T1000 (cell line): ENCODE results near the gene ARHGAP15.

Experiments
- DNase-seq: peaks from one replicate; lab custom pipeline; 2025; ENCODE audit warnings: mixed read lengths; lab: John Stamatoyannopoulos, UW

Gene ARHGAP15

DNA sequence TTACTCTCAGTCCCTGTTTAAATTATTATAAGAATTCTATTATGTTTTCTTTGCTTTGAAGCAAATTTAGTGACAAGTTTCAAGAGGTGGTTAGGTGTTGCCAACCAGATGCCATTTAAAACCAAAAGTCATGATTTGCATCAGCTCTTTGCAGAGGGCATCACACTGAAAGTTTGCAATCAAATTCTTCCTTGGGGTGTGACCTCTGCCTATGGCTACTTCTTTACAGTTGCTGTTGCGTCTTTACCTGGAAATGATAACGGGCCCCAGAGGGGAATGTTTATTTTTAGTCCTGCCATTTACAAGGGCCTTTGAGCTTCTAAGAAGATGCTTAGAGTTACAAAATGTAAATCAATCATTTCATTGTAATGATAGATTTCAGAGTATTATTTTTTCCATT is 561.0 kb downstream of the ARHGAP15 start:
- DNase-seq, result no peak

DNA sequence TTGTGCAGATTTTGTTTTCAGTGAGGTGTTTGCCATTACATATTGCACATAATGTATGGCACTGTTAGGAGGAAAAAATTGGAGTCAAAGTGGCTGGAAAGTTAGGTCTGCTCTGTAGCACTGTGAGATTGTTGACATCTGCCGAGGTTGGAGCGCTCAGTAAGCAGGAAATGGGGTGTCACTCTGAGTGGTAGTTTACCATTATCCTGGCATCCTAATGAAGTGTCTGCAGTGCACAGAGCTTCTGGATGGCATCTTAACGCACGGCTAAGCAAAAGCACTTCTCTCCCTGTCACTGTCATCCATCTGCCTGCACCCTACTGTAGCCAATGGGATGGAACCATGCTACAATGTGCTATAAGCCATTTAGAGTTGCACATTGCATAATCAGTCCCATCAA is 561.9 kb downstream of the ARHGAP15 start:
- DNase-seq, result no peak

DNA sequence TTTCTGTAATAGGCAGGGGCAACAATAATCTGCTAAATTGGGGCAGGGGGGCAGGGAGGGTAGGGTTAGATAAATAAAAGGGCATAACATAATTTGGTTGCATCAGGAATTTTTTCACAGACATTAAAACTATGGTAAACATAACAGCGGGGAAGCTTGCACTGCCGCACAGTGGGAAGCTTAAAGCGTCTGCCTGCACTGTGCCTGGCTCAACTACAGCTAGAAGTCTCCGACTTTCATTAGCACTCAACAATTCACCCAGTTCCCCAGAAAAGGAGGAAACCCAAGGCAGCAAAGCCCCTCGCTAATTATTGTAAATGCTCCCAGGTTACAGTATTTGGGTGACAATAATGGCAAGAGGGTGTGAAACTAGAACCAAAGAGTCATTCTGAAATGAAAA is 562.9 kb downstream of the ARHGAP15 start:
- no peak for DNase-seq

DNA sequence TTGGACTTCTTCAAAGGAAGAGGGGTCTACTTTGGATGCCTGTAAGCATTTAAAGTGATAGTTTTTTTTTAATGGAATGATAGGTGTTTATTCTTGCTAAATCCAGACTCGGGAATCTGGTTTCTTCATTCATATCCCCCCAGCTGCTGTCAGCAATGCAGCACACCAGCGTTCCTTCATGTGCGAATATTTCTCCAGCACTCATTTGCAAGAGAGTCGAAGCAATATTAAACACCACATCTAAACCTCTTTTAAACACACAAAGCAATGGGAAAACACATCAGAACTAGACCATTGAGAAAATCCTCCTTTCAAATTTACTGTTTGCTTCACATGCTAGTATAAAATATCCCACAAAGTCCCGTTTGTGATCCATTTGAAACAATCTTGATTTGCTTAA is 563.7 kb downstream of the ARHGAP15 start:
- DNase-seq, result no peak

DNA sequence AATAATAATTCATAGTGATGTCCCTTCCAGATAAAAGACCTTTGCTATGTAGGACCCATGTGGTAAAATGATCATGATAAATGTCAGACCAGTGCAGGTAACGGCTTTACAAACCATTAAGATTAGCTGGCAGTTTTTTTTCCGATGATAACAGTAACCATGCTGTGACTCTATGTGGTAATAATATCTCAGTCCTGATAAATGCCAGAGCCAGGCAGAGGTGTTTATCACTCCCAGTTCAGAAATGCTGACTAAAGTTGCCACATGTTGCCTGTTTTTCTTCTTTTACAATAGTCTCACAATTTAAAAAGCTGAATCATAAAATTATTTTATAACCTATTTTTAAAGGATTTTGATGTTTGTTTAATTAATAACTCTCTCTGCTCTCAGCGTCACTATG is 565.1 kb downstream of the ARHGAP15 start:
- no peak for DNase-seq

DNA sequence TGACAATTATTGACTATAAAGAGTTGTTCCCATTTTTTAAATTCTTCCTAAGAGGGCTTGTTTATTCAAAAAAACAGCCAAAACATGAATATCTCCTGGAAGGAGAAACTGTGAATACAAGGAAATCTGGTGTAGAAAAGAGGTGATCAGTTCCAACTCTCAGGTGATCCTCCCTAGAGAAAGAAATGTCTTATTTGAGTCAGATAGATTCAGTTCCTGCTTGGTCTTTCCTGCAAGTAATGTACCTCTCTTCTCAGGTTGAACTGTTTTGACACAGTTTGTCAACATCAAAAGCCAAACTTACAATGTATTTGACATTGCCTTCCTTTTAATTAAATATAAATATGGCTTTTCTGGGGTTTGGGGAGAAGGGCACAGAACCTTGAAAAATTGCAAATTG is 567.4 kb downstream of the ARHGAP15 start:
- no peak for DNase-seq

DNA sequence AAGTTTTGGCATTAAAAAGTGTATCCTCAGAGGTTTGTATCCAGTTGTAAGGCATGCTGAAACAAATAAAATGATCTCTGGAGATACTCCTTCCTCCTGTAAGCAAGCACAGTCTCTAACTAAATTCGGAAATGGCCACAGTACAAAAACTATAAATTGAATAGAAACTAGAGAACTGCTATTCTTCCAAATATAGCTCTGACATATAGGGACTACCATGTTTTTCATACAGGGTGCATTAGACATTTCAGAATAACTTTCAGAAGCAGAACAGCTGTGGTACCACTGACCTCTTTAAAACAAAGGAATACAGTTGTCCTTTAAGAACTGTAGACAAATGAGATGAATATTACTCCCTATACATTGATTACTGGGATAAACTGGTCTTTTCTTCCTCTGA is 568.5 kb downstream of the ARHGAP15 start:
- no peak for DNase-seq

DNA sequence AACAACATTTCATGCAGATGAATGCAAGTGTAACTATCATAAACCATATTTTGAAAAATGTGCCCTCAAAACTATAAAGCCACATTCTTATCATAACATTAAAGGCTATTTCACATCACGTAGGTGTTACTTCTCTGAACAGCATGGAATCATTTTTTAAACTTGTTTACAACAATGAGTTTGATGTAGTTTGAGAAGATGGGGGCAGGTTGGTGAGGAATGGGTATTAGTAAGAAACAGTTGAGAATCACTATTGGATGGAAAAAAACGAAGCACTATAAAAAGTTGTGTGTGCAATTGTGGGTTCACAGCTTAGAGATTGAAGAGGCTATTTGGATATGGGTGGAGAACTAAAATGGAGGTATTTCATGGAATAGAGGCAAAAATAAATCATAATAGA is 569.1 kb downstream of the ARHGAP15 start:
- no peak for DNase-seq

DNA sequence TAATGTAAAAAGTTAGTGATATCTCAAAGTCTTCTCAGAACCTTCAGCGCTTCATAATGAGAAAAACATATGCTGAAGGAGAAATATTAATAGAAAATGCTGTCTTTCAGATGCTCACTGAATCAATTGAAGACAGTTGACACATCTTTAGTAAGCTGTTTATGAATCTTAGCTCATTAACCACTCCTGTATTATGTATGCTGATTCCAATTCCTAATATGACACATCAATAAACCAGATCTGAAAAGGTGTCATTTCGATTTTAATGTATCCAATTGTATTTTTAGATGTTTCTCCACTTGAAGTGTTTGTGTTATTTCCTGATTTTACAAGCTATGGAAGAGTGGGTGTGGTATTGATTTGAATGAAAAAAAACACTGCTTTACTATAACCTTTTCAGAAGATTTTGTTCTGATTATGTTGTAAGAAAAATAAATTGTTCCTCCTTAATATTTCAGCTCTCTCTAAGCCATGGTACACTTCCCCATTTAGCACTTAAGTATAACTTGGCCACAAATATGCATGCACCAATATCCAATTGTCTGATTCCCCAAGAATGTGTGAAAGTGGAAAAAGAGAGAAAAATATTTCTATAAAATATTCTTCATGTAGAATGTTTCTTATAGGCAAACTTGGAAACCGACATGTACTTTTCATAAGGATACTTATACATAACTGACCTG is 569.8 kb downstream of the ARHGAP15 start:
- DNase-seq, result no peak

DNA sequence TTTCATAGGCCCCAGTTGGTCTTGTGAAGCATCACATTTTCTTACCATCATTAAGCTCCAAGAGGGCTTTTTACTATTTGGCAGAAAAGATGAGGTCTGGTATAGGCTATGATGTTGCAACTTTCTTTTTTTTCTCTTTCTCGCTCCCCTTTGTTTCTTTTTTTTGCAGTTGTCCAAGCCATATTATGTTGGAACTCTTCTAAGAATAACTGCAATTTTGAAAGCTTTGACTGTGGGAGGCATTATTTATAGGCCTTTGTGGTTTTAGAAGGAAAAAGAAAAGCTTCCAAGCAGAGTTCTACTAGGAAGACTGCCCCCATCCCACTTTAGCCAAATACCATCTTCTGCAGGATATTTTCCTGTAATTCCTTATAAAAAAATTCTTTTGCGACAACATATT is 571.6 kb downstream of the ARHGAP15 start:
- DNase-seq, result no peak

DNA sequence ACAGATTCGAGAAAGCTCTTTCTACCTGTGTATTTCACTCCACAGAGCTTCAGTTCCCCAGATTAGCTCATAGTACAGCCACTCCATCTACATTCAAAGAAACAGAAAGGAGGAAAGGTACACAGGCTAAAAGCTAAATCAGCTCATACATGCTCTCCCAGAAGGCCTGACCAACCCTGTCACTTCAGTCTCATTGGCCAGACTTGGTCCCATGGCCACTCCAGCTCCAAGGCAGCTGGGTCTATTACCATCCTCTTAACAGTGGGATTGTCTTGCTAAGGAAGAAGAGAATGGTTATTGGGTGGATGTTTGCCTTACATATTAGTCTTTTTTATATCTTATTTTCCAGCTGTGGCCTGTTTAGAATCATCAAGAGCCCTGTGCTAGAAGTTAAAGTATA is 572.6 kb downstream of the ARHGAP15 start:
- DNase-seq, result no peak

DNA sequence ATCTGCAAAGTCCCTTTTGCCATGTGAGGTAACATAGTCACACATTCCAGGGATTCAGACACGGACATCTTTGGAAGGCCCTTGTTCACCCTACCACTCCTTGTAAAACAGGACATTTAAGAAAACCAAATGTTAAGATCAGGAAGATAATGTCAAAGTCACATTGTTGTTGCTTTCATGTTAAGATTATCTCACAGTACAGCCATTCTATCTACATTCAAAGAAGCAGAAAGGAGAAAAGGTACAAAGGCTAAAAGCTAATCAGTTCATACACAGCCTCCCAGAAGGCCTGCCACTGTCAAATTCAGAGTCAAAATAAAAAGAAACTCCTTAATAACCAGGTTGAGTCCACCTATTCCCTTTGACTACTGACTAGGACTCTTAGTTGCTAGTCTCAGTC is 573.7 kb downstream of the ARHGAP15 start:
- no peak for DNase-seq

DNA sequence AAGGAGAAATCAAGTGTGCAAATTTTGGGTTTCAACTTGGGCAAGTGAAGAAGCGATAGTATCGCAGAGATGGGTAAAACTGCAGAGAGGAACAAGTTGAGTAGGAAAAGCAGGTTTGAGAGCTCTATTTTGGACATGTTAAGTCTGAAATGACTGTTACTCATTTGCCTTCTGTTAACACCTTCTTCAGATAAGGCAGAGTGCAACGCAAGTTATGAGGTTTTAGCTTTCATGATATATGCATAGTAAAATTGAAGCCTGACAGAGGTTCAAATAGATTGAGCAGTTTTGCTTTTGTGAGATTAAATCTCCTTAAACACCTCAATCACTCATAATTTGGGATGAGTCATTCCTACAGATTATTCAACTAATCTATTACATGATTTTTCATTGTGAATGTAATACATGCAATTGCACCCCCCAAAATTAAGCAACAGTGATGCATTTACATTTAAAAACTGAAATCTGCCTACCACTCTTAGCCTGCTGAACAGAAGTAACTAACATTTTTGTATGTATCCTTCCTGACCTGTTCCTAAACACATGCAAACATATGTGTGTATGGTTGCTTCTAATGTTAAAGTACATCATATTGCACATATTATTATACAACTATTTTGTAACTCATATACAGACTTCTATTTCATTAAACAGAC is 575.4 kb downstream of the ARHGAP15 start:
- DNase-seq, result no peak

DNA sequence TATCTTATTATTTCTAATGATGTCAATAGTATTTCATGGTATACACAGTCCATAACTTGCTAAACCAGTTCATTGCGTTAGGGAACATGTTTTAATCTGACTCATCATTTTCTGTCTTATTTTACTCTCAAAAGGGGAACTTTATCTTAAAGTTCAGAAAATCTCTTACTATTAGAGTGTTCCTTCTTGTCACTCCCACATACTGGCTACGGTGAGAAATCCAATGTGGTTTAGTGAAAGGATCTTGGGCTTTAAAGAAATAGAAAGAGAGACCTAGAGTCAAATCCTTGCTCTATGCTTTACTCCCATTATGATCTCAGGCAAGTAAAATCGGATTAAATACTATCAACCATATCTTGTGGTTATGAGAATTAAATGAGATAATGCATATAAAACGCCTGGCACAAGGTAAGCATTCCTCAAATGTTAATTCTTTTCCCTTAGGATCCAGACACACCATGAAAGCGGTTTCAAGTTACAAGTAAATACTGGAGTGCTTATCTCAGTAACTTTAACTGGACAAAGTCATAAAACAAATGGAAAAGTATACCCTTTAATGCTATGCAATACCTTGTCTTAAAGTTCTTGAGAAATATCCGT is 576.0 kb downstream of the ARHGAP15 start:
- no peak for DNase-seq

DNA sequence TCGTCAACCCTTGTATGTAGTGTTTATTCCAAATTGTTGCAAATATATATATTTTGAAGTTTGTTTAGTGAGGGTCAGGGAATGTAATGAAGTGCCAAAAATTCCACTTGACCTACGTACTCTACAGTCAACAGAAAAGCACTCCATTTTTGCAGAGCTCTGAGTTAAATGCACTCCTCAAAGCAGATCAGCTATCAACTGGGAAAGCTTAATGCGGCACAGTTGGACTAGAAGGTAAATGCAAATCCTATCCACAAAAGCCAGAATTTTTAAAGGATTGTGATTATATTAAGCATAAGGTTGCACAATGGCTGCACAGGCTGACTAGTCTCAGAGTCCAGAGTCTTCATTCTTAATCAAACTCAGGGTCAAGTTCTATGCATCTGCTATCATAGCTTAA is 577.1 kb downstream of the ARHGAP15 start:
- DNase-seq, result no peak

DNA sequence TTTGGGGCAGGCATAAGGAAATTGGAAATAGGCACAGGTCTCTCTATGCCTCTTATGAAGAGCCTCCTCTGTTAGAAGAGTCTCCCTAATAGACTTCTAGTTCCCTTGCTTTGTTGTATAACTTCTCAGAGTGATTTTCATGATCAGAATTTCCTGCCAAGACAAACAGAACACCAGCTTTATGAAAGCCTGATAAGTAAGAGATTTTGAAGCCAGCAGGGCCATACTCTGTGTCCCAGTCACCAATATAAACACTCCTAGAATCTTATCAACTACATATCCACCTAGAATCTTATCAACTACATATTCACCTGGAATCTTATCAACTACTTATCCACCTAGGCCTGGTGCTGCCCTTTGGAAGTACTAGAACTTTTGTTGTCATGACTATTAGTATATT is 579.5 kb downstream of the ARHGAP15 start:
- DNase-seq, result no peak

DNA sequence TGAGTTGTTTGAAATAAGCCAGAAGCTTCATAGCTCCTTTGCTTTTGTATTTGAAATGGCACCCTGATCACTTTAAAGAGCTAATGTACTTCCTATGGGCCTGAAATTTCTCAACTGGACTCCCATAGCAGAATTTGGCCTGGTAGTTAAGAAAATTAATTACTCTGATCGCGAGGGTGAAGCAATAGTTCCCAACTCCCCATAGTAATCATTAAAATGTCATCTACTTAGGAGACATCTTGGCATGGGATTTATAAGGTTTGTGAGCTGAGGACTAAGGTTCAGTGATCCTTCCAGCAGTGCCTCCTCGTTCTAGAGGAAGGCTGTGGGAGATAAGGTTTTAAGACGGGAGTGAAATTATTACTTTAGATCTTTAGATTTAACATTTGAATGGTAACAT is 581.0 kb downstream of the ARHGAP15 start:
- no peak for DNase-seq

DNA sequence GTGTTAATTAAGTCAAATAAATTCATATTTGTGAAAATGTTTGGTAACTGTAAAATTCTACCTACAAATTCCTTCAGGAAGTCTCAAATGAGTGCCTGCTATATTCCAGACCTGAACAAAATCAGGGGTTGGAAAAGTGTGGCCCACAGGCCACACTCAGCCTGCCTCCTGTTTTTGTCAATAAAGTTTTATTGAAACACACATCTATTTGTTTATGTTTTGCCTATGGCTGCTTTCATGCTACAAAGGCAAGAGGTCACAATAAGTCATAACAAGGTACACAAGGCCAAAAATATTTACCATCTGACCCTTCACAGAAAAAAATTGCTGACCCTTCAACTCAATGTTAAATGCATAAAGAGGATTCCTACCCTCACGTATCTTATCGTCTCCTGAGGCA is 581.7 kb downstream of the ARHGAP15 start:
- no peak for DNase-seq

DNA sequence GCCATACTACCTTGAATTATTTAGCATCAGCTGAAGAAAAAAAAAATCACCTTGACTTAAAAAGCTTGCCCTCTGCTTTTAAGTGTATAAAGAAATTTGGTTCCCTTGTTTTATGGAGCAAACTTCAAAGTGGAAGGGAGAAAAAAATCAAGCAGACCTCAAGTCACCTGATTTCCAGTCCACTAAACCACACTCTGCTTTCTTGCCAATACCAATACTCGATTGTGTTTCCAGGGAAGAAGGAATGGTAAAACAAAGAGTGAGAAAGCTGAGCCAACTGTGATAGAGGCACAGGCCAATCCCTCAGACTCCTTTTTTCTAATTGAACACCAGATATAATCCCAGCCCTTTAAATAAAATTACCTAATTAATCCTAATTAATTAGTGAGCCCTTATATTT is 587.3 kb downstream of the ARHGAP15 start:
- no peak for DNase-seq

DNA sequence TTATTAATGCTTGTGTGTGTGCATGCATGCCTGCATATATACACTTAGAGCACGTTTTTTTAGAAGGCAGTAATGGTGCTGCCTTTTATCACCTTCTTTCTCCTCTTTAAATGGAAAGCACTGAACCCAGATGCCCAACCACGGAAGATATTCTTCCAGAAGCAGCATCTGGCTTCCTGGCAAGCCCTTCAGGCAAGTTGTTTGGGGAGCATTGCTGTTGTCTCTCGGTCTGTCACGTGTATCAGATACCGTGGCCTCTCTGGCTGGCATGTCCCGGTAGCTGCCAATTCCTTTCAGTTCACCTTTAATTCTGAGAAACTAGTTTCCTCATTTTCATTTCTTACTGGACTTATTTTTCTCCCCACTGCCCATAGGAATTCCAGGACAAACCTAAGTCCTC is 587.8 kb downstream of the ARHGAP15 start:
- DNase-seq, result no peak

DNA sequence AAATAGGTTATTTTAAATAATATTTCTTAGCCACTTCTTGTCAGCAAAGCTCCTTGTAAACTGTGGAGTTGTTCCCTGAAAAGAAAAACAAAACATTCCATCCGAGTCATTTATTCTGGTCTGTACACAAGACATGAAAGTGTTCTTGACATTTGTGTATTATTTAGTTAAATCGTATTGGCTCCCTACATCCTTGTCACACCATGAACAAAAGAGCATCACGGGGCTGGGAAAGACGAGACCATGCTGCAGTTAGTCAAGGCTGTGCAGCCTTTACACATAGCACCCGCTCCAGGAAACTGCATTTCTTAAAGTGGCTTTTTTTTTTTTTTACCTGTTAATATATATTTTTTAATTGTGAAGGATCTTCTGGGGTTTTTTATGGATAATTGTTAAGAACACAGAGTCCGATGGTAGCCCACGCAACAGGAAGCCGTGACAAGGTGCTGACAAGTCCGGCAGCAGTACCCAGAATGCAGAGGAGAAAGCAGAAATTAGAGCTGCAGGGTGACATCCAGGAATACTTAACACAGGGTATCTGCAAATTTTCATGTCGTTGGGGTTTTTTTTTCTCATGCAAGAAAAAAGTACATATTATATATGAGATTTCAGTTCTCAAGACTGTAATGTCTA is 588.4 kb downstream of the ARHGAP15 start:
- no peak for DNase-seq

DNA sequence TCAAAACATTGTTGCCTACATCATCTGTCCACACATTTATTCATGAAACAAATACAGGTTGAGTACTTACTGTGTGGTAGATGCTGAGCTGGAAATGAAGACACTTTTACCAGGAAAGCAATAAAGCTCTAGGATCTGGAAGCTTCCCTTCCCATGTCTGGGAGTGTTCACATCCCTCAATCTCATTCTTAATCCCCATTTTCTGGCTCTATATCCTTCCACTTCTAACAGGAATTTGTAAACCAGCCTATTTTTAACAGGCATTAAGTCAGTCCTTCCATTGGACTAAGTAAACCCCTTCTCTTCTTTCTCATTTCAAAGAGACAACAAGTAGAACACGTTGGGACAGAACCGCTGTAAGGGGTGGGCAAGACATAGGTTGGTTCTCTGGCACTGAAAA is 589.5 kb downstream of the ARHGAP15 start:
- DNase-seq, result no peak

DNA sequence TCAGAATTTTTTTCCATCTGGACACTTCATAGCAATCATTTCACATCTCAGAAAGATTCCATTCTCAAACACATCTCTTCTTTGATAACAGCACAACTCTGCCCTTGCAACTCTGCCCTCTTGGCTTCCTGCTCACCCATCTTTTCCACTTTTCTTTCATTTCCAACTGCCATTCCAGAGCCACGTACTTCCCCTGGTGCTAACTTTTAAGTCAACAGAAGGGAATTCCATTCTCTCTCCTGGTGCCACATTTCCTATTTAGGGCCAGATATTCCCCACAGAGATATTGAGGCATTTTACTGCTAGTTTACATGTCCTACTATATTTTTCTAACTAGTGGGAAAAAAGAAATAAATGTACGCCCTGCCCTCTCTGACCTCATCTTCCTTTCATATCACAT is 590.2 kb downstream of the ARHGAP15 start:
- DNase-seq, result no peak
